IPS-20b (cell line): Measurements from ENCODE around the gene GLYR1.
"Not testable (repeated sequence)": the region's sequence is repeated elsewhere in the genome, so short reads cannot be mapped to it uniquely, and the experiment has no call there.

Experiments used
- H3K27ac ChIP-seq: one replicate; pipeline ENCODE4 v1.5.1; 2013; ENCODE audit warnings: low read length
- H3K27me3 ChIP-seq: 2 replicates; pipeline ENCODE4 v1.6.1; 2013; ENCODE audit warnings: mild to moderate bottlenecking, low read length, inconsistent platforms; ENCODE audit not compliant: insufficient read depth
- H3K36me3 ChIP-seq: 2 replicates; pipeline ENCODE4 v1.6.1; 2013; ENCODE audit warnings: low read depth, mild to moderate bottlenecking, inconsistent platforms, low read length, moderate library complexity; ENCODE audit not compliant: insufficient read depth
- H3K4me1 ChIP-seq: 2 replicates; pipeline ENCODE4 v1.6.1; 2013; ENCODE audit warnings: mild to moderate bottlenecking, control low read depth, inconsistent platforms, low read length, moderate library complexity; ENCODE audit not compliant: insufficient read depth
- H3K4me3 ChIP-seq: 2 replicates; pipeline ENCODE4 v1.5.1; 2013; ENCODE audit warnings: mild to moderate bottlenecking, low read length, inconsistent platforms
- H3K9ac ChIP-seq: 2 replicates; pipeline ENCODE4 v1.6.1; 2013; ENCODE audit warnings: low read depth, mild to moderate bottlenecking, inconsistent platforms, low read length, moderate library complexity
- H3K9me3 ChIP-seq: 2 replicates; pipeline ENCODE4 v1.6.1; 2013; ENCODE audit warnings: mild to moderate bottlenecking, low read depth, low read length, inconsistent platforms; ENCODE audit not compliant: insufficient read depth

The GLYR1 gene

DNA sequence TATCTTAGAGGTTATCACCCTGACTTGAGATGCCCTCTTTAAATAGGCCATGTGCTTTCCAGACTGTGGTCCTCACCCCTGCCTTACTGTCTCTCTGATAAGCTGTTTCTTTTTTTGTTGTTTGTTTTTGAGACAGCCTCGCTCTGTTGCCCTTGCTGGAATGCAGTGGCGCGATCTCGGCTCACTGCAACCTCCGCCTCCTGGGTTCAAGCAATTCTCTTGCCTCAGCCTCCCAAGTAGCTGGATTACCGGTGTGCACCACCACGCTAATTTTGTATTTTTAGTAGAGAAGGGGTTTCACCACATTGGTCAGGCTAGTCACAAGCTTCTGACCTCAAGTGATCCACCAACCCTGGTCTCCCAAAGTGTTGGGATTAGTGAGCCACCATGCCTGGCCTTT is 58.2 kb downstream of the GLYR1 start:
- H3K27me3 ChIP-seq, result no peaks in the 10 kb centered on the region
- H3K4me1 ChIP-seq, result peaks cover 8% of the 10 kb centered on the region
- H3K4me3 ChIP-seq, result no peak overlapping the region
- no peak overlapping the region for H3K27ac ChIP-seq
- no peaks in the 10 kb centered on the region for H3K9me3 ChIP-seq
- no peak overlapping the region for H3K9ac ChIP-seq
- H3K36me3 ChIP-seq, result no peaks in the 10 kb centered on the region

DNA sequence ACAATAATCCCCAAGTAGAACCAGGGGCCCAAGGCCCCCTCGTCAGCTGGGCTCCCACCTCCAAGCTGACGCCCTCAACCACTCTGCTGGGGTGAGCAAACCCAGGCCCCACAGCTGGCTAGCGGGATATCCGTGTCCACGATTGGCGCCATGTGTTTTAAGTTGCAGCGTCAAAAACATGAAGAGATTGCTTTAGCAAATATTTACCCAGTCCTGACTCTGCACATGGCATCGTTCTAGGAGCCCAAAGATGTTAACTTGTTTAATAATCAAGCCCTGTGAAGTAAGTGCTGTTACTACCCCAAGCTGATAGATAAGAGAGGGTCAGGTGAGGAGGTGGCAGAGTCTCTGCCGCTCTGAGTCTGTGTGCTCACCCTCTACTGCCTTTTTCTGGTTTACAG is 58.6 kb downstream of the GLYR1 start:
- H3K9me3 ChIP-seq, result no peaks in the 10 kb centered on the region
- H3K9ac ChIP-seq, result no peak overlapping the region
- no peaks in the 10 kb centered on the region for H3K27me3 ChIP-seq
- H3K4me1 ChIP-seq, result peaks cover 8% of the 10 kb centered on the region
- no peak overlapping the region for H3K27ac ChIP-seq
- H3K36me3 ChIP-seq, result no peaks in the 10 kb centered on the region
- H3K4me3 ChIP-seq, result no peak overlapping the region

DNA sequence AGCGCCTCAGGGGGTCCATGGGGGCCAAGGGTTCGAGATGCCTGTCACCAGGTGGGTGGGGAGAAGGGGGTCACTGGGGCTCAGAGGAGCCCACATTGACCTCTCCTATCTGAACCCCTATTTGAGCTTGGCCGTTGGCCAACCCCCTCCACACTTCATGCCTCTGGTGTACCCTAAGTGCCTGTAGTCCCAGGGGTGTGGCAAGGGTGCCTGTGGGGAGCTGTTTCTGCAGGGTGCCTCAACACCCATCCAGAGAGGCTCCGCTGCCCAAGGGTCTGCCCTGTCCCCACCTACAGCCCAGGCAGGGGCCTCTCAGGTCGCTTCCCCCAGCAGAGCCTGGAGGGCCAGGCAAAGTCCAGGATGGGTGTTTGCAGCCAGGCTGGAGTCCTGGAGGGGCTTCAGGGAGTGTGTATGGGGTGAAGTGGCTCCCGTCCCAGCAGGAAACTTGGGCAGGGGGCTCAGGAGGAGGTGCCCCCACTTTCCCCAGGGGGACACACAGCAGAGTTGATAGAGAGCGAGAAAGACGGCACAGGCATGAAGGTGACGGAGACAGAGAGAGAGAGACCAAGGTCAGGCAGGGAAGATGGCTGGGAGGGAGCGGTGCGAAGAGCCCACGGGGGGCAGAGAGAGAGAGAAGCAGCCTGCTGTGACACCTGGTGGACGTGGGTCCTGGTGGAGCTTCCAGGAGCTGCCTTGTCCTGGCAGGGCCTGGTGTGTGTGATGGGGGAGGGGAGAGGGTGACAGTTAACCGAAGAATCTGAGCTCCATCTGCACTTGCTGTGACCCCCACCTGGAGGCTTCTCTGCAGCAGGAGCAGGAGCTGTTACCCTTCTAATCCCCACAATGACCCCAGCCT is 59.2 kb downstream of the GLYR1 start, which contains the start of gene SEPTIN12:
Gene SEPTIN12 (minus strand): TSS at position 719 of the 856 bp plus-strand sequence. CDS start 700 bp downstream, at position 19.
- Histone ChIP-seq H3K4me3 (no peak within 1 kb of the TSS), H3K9ac (no peak within 1 kb of the TSS), H3K36me3 (no peaks in the 10 kb centered on the region), H3K4me1 (peaks cover 8% of the 10 kb centered on the region), H3K9me3 (no peaks in the 10 kb centered on the region), H3K27ac (no peak within 1 kb of the TSS), H3K27me3 (no peaks in the 10 kb centered on the region)

DNA sequence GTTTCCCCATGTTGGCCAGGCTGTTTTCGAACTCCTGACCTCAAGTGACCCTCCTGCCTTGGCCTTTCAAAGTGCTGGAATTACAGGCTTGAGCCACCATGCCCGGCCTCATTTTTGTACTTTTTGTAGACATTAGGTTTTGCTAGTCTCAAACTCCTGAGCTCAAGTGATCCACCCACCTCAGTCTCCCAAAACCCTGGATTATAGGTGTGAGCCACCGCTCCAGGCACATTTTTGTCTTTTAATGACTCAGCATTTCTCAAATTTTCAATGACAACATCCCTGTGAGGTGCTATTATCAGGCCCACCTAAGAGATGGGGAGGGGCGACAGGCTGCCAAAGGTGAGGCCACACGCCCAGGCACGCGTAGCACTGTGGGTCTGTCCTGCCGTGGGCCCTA is 60.0 kb downstream of the GLYR1 start:
- no peak overlapping the region for H3K4me3 ChIP-seq
- H3K27me3 ChIP-seq, result no peaks in the 10 kb centered on the region
- H3K27ac ChIP-seq, result no peak overlapping the region
- no peak overlapping the region for H3K9ac ChIP-seq
- H3K36me3 ChIP-seq, result no peaks in the 10 kb centered on the region
- peaks cover 8% of the 10 kb centered on the region for H3K4me1 ChIP-seq
- H3K9me3 ChIP-seq, result no peaks in the 10 kb centered on the region

DNA sequence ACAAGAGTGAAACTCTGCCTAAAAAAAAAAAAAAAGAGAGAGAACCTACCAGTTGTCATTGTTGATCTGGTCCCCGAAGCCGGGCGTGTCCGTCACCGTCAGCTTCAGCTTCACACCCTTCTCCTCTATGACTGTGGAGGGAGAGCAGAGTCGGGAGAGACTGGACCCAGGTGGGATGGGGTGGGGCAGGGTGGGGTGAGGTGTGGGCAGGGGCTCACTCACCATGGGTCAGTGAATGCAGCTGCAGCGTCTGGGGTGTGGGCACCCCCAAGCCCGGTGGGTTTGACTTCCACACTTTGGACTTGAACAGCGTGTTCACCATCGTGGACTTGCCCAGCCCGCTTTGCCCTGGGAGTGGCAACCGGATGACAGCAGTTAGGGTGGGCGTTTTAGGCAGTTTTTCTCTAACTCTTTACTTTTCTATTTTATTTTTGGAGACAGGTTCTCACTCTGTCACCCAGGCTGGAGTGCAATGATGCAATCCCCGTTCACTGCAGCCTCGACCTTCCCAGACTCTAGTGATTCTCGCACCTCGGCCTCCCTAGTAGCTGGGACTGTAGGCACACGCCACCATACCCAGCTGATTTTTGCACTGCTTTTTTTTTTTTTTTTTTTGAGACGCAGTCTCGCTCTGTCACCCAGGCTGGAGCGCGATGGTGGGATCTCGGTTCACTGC is 61.2 kb downstream of the GLYR1 start:
- H3K9me3 ChIP-seq, result no peaks in the 10 kb centered on the region
- peaks cover 8% of the 10 kb centered on the region for H3K4me1 ChIP-seq
- H3K9ac ChIP-seq, result no peak overlapping the region
- no peak overlapping the region for H3K4me3 ChIP-seq
- H3K36me3 ChIP-seq, result no peaks in the 10 kb centered on the region
- no peak overlapping the region for H3K27ac ChIP-seq
- no peaks in the 10 kb centered on the region for H3K27me3 ChIP-seq

DNA sequence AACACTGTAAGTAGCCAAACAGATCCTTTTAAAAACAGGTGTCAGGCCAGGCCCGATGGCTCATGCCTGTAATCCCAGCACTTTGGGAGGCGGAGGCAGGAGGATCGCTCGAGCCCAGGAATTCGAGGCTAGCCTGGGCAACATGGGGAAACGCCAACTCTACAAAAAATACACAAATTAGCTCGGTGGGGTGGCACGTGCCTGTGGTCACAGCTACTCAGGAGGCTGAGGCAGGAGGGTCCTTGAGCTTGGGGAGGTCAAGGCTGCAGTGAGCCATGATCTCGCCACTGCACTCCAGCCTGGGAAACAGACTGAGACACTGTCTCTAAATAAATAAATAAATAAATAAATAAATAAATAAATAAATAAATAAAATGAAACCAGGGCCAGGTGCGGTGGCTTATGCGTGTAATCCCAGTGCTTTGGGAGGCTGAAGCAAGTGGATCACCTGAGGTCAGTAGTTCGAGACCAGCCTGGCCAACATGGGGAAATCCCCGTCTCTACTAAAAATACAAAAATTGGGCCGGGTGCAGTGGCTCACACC is 62.6 kb downstream of the GLYR1 start:
- H3K36me3 ChIP-seq, H3K9ac ChIP-seq, H3K9me3 ChIP-seq: not testable (repeated sequence)

DNA sequence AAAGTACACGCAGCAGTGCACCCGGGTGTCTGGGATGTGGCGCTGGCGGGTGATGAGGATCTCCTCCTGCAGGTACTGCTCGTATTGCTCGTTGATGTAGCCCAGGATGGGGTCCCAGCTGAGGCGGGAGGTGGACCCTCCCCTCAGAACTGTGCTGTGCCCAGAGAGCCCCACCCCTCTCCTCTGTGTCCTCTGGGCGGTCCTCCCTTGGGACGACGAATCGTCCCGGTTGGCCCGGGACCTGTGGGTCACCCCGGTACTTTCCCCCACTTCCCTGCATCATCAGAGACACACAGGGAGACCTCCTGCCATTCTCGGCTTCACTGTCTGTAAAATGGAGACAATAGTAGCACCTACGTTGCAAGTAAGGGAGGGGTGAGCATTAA is 63.1 kb downstream of the GLYR1 start:
- Histone ChIP-seq H3K27me3 (no peaks in the 10 kb centered on the region), H3K9ac (no peak overlapping the region), H3K9me3 (no peaks in the 10 kb centered on the region), H3K4me1 (peaks cover 8% of the 10 kb centered on the region), H3K36me3 (no peaks in the 10 kb centered on the region), H3K4me3 (no peak overlapping the region), H3K27ac (no peak overlapping the region)

More for the DNA sequence above, 62.6 kb downstream of the GLYR1 start:
- not testable (repeated sequence) for H3K27me3 ChIP-seq, H3K4me1 ChIP-seq, H3K27ac ChIP-seq, H3K4me3 ChIP-seq

DNA sequence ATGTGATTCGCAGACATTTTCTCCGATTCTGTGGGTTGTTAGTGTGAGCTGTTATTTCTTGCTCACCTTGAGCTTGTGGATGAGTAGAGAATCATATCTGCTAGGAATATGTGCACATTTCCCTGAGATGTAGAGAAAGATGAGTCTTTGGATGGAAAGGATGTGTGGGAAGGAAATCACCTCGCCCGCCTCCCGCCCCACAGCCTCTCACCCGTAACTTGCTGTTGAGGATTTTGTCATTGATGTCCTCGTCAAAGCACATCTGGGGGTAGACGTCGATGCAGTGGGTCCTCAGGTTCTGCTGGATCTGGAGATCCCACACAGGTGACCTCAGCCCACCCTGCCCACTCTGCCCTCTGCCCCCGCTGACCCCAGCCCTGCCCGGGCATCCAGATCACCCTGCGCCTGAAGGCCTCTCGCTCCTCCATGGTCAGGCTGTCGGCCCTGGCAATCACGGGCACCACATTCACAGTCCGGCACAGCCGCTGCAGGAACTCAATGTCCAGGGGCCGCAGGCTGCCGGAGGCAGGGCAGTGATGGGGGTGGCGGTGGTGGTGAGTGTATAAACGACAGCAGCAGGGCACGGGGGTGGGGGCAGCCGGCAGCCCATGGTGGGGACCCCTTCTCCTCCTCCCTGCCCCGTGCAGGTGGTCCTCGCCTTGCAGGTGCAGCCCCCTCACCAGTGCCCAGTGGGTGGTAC is 63.7 kb downstream of the GLYR1 start:
- no peaks in the 10 kb centered on the region for H3K36me3 ChIP-seq
- no peak overlapping the region for H3K4me3 ChIP-seq
- no peak overlapping the region for H3K9ac ChIP-seq
- H3K9me3 ChIP-seq, result no peaks in the 10 kb centered on the region
- peaks cover 6% of the 10 kb centered on the region; the same call in 1 of the 2 replicates for H3K4me1 ChIP-seq
- H3K27me3 ChIP-seq, result no peaks in the 10 kb centered on the region
- H3K27ac ChIP-seq, result no peak overlapping the region

DNA sequence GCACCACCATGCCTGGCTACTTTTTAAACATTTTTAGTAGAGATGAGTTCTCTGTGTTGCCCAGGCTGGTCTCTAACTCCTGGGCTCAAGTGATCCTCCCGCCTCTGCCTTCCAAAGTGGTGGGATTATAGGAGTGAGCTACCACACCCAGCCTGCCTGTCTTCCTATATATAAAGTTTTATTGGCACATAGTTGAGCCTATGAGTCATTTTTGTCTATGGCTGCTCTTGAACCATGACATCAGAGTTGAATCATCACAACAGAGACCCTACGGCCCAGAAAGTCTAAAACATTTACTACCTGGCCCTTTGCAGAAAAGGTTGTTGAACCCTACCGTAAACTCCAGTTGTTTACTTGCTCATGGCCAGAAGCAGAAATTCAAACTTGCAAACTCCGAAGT is 66.9 kb downstream of the GLYR1 start:
- Histone ChIP-seq H3K4me3 (no peak overlapping the region), H3K4me1 (no peaks in the 10 kb centered on the region), H3K27ac (no peak overlapping the region), H3K9ac (no peak overlapping the region), H3K27me3 (no peaks in the 10 kb centered on the region), H3K36me3 (no peaks in the 10 kb centered on the region), H3K9me3 (no peaks in the 10 kb centered on the region)

DNA sequence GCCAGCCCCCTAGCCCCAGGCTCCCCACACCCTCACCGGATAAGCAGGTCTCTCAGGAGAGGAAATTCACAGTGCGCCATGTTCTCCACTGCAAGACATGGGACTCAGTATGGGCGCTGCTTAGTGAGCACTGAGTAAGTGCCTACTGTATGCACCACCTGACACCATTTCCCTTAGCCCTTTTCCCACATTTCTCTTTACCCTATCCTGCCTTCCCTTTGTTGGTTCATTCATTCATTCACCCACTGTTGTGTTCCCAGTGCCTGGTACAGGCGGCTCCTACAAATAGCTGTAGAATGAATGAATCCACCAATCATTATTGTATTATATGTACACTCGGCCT is 69.1 kb downstream of the GLYR1 start:
- no peaks in the 10 kb centered on the region for H3K9me3 ChIP-seq
- no peaks in the 10 kb centered on the region for H3K36me3 ChIP-seq
- no peak overlapping the region for H3K9ac ChIP-seq
- H3K27ac ChIP-seq, result no peak overlapping the region
- no peaks in the 10 kb centered on the region for H3K4me1 ChIP-seq
- H3K27me3 ChIP-seq, result no peaks in the 10 kb centered on the region
- no peak overlapping the region for H3K4me3 ChIP-seq

DNA sequence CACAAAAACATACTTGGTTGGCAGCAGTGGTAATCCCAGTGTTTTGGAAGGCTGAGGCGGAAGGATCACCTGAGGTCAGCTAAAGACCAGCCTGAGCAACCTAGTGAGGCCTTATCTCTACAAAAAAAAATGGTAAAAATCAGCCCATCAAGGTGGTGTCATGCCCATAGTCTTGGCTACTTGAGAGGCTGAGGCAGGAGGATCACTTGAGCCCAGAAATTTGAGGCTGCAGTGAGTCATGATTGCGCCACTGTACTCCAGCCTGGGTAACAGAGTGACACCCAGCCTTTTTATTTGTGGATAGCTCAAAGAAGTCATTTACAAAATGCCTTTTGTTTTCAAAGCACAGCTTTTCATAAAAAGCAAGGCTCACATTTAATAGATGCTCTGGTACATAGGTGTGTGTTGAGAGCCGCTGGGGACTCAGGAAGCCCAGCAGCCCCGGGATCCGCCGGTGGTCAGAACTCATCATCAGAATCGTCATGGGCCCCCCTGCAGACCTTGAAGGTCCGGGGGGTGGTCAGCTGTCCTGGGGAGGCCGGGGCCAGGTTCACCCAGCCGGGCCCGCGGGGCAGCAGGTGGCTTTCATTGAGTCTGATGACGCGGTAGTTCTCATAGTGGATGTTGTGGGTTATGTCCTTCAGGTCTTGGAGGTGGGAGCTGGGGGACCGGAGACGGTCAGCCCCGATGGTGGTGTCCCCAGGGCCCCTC is 69.6 kb downstream of the GLYR1 start:
- Histone ChIP-seq H3K27me3 (no peaks in the 10 kb centered on the region), H3K4me3 (no peak overlapping the region), H3K9ac (no peak overlapping the region), H3K27ac (no peak overlapping the region), H3K4me1 (no peaks in the 10 kb centered on the region), H3K36me3 (no peaks in the 10 kb centered on the region), H3K9me3 (no peaks in the 10 kb centered on the region)
